Vagina (tissue), 2 donors: ENCODE measurements around the gene PTGR3.

Experiments
- CTCF ChIP-seq, 3 experiments: fragments of 450-650 bp in 2 of 3; fragments of 200-600 bp in 1 of 3; sonication (generic) in 1 of 3; IDR thresholded peaks; one replicate each; pipeline ENCODE4 v1.5.1; 2017 to 2019; ENCODE audit warnings: antibody characterized with exemption in 3 of 3, mild to moderate bottlenecking in 2 of 3, moderate library complexity in 2 of 3
- POLR2AphosphoS5 ChIP-seq, 2 donors: sonication (generic); formaldehyde crosslinking; IDR thresholded peaks; one replicate each; pipeline ENCODE4 v1.9.0; 2017; ENCODE audit warnings: antibody characterized with exemption in 2 of 2, mild to moderate bottlenecking in 2 of 2, low read depth in 1 of 2; ENCODE audit not compliant: insufficient read depth in 1 of 2

- no peak for TF ChIP-seq CTCF (IDR thresholded peaks at IDR 0.05)
- TF ChIP-seq POLR2AphosphoS5 (IDR thresholded peaks at IDR 0.05; ENCODE audit: insufficient read depth in 1 of 2, low read depth in 1 of 2): no peak
These were observed 3.3 kb downstream of the PTGR3 start for GRCh38 chr18:75205514-75206132.
